HG02852 (cell line): ENCODE measurements around the gene SLCO1A2.

Source experiments
- ATAC-seq: cut with Tn5 transposase; IDR thresholded peaks from one replicate; pipeline ENCODE4 v1.9.1; 2021; ENCODE audit warnings: mild to moderate bottlenecking, moderate library complexity; ENCODE audit not compliant: unreplicated experiment

The SLCO1A2 gene

GRCh38 chr12:21221072-21221471 is 113.6 kb downstream of the SLCO1A2 start:
- ATAC-seq = no peak

GRCh38 chr12:21220266-21220665 is 114.5 kb downstream of the SLCO1A2 start:
- ATAC-seq = no peak

GRCh38 chr12:21219206-21219605 is 115.5 kb downstream of the SLCO1A2 start:
- no peak for ATAC-seq
